GM18520 (cell line): ENCODE measurements around the gene SLC37A3.
"Not testable (repeated sequence)": the region's sequence is repeated elsewhere in the genome, so short reads cannot be mapped to it uniquely, and the experiment has no call there.

Experiments
- ATAC-seq: cut with Tn5 transposase; IDR thresholded peaks from one replicate; pipeline ENCODE4 v1.9.1; 2021; ENCODE audit not compliant: unreplicated experiment

Gene SLC37A3

DNA sequence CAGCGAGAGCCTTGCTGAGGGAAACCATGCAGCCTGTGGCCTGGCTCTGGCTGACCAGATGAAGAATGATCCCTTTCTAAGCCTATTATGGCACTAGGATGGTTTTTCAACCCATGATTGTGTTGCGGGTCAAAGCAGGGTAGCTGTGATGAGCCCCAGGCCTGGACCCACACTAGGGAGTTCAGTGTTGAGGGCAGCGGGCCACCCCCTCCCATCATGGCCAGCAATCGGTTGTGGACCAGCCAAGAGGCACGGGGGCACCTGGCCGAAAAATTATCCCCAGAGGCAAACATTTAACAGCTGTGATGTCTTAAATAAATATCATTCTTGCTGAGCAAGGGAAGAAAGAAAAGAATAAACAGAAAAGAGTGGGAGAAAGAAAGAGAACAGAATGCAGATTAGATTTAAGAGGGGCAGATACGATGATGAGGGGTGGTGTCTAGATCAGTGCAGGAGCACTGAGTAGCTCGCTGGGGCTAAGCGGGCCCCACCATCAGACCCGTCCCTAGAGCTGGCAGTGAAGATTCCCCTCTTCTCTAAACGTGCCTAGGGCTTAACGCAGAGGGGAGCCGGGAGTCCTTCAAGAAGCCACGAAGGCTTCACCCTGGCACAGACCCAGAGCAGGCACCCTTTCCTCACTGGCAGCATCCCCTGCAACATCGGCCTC, 82.7 kb downstream of the SLC37A3 start:
- no peak for ATAC-seq

DNA sequence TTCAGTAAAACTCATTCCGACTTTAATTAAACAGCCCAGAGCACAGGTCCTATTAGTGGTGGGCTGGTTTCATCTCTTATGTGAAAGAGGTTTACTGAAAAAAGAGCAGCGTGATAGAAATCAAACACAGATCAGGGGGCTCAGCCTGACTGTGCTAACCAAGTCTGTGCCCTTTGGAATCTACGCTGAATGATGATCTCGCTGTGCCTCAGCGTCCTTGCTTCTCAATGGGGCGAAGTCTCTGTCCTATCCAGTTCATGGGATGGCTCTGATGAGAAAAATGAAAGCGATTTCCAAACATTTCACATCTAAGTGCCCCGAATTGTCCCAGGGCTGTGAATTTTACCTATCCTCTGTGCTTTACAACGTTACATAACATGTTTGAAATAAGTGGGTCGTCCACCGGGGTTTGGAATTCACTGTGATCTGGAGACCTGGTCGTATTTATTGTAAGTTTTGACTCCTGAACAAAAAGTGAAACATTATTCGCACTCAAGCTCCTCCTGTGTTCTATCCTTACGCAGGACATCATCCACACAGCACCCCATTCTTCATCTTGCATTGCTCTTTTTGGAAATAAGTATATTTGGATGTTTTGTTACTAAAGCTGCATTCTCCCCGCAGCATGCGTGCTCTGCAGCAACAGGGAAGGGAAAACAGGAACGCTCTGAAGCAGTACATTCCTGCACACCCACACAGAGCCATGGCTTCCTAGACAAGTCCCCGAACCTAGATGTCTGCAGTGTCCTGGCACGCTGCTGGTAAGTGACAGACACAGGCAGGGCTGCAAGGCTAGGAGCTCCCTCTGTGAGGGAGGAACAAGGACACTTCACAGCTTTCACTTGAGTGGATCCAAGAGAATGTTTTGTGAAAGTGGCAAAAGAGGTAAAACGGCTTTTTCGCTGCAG, 83.5 kb downstream of the SLC37A3 start:
- no peak for ATAC-seq

DNA sequence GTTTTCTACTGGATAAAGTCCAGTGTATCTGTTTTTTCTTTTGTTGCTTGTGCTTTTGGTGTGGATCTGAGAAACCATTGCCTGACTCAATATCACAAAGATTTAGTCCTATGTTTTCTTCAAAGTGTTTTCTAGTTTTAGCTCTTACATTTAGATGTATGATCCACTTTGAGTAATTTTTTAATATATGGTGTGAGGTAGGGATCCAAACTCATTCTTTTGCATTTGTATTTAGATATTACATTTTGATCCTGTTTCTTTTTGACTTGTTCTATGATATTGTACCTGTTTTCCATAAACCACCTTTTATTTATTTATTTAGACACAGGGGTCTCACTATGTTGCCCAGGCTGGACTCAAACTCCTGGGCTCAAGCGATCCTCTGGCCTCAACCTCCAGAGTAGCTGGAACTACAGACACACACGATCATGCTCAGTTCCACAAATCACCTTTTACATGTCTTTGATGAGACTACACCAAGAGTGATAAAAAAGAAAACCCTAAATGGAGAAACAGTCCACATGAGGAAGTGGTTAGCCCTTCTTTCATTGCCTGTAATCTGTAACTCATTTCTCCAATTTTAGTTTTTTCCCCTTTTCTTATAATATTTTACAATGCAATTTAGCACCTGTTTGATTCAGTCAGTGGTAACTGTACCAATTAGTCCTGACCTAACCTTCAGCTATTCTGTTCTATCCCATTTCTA, 86.0 kb downstream of the SLC37A3 start:
- ATAC-seq, result no peak

DNA sequence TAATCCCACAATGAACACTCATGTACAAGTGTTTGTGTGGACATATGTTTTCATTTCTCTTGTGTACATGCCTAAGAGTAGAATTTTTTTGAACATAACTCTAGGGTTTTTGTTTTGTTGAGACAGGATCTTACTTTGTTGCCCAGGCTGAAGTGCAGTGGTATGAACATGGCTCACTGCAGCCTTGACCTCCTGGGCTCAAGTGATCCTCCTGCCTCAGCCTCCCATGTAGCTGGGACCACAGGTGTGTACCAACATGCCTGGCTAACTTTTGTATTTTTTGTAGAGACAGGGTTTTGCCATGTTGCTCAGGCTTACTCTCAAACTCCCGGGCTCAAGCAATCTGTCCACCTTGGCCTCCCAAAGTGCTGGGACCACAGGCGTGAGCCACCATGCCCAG, 87.2 kb downstream of the SLC37A3 start:
- ATAC-seq, result not testable (repeated sequence)

DNA sequence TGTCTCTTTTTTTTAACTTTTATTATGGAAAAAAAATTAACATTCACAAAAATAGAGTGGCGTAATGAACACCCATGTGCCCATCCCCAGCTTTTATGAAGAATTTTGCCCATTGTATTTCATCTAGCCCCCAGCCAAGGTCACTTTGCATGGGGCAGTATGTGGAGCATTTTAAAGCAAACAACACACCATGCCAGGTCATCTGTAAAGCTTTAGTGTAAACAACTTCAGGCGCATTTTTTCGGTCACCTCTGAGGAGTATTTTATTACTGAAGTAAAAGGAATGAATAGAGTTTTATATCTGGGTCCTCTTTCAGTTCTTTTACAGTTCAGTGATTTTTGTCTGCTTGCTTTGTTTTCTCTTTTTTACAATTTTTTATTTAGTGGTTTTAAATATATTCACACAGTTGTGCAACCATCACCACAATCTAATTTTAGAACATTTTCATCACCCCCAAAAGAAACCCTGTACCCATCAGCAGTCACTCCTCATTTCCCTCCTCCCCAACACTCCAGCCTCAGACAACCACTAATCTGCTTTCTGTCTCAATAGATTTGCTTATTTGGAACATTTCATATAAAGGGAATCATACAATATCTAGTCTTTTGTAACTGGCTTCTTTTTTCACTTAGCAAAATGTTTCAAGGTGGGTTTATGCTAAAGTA, 87.9 kb downstream of the SLC37A3 start:
- no peak for ATAC-seq

DNA sequence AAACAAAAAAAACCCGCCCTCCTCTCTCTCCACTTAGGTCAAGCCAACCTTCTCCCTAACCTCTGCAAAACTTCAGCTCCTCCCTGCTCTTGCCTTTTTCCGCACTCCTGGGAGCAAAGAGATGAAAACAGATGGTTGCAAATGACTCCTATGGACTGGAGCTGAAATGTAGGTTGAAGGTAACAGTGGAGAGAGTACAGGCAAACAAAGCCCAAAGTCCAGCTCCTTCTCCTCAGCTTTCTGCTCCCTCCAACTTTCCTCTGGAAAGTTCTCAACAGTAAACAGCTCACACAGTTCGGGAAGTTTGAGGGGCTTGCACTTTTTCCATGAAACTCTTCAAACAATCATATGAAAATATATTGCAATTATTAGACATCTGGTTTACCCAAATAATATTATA, 90.3 kb downstream of the SLC37A3 start:
- ATAC-seq, result no peak

DNA sequence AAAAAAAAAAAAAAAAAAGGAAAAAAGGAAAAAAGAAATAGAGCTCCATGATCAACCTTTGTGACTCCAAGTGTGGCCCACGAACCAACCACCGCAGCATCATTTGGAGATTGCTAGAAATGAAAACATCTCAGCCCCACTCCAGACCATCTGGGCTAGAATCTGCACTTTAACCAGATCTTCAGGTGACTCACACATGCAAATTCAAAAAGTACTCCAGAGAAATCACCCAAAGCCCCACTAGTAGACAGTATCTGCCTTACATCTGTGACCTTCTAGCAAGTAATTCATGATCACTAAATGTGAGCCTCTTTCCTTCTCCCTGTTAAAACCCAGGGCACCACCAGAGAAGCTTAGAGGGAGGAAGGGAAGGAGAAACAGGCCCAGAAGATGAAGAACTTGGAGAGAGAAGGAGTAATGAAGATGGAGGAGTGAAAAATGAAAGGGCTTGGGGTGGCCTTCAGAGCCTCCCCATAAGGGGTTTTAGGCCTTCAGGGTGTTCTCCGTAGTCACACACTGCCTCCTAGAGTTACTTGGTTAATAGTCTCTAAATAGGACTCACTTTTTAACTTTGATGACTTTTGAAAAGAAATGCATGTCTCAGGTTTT, 94.0 kb downstream of the SLC37A3 start:
- no peak for ATAC-seq

DNA sequence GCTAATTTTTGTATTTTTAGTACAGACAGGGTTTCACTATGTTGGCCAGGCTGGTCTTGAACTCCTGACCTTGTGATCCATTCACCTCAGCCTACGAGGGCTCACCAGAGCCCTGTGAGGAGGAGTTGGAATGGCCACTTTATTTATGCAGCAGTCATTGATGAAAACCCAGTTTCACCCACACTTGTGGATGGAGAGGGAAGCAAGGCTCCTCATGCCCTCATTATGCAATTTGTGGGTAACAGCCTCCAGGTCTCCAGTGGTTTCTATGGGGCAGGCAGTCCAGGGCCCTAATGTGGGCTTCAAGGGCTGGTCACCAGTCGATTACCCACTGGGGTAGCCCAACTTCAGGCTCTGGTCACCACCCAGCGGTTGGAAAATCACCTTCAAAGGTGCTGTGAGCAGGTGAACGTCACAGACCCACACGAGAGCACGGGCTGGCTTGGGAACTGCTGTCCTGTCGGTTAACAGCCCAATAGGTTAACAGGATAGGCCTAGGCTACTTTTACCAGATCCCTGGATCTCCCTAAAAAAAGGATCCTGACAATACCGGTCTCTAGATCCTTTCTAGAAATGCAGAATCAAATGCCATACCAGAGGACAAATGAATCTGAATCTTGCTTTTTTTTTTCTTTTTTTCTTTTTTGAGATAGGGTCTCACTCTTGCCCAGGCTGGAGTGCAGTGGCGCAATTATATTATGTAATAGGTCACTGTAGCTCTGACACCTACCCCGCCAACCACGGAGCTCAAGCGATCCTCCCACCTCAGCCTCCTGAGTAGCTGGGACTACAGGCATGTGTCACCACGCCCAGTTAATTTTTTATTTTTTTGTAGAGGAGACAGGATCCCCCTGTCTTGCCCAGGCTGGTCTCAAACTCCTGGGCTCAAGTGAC, 97.8 kb downstream of the SLC37A3 start:
- no peak for ATAC-seq

DNA sequence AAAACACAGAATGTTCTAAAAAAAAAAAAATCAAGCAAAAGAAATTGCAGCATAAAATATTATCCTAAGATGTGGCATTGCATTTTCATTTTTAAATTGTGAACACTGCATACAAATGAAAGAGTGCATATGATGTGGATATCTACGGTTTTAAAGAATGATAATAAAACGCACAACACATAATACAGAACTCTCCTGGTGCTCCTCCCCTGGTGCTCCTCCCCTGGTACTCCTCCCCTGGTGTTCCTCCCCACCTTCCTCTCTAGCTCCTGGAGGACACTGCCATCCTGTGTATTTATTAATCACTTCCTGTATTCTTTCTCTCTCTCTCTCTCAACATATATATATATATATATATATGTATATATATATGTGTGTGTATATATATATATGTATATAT, 100.1 kb downstream of the SLC37A3 start:
- no peak for ATAC-seq

DNA sequence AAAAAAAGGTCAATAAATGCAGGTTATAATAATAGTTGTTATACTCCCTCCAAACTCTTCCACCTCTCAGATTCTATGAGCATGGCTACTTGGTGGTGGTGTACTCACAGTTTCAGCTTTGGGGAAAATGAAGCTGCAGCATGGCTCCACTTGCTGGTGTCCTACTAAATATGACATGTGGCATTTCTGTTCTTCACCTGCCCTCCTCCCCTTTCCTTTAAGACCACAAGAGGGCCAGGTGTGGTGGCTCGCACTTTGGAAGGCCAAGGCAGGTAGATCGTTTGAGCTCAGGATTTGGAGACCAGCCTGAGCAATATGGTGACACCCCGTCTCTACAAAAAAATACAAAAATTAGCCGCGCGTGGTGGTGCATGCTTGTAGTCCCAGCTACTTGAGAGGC, 101.1 kb downstream of the SLC37A3 start:
- ATAC-seq, result no peak

DNA sequence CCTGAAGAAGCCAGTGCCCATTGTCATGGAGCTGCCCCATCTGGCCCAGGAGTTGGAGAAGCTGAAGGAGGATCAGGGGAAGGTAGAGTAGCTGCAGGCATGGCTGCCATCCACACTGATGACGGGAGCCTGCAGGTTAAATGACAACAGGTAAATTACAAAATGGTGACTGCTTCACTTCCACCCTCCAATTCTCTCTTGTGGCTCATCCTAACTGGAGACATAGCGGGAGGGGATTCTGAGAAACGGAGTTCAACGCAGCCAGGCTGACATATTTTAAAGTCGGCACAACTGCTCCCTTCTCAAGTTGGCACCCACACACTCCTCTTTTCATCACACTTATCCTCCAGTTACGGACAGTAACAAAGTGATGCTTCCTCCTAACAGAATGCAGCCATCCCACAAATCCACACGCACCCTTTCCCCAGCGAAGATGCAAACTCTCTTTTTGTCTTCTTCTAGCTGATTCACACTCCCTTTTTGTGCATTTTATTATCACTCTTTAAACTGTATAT, 103.0 kb downstream of the SLC37A3 start:
- ATAC-seq, result no peak

DNA sequence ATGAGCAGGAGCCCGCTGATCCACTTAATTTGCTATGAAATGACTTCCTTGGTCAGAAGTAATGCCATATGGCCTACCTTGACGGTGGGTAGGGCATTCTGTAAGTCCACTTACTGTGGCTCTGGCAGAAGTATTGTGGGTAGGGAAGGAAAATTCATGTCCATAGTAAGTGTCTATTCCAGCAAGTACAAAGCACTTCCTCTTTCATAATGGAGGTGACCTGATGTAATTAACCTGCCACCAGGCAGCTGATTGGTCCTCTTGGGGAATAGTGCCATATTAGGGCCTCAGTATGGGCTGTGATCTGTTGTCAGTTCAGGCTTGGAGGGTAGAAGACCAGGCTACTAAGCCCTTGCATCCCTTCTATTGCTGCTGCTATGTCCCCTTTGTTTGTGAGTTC, 103.9 kb downstream of the SLC37A3 start:
- no peak for ATAC-seq

DNA sequence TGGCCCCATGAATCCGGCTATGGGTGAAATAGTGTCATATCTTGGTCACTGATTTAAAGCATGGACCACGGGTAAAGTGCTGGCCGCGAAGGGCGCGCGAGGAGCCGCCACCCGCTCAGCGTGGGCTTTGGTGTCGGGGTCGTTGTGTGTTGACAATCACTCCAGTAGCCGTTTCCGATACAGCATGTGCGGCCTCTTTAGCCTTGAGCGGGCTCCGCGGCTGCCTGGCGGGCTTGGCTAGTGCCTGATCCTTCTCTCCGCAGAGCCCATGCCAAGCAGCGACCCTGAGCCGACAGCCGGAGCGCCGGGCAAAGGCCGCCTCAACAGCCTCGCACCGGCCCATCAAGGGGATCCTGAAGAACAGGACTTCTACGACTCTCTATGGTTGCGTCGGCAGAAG, 105.9 kb downstream of the SLC37A3 start:
- ATAC-seq, result no peak

DNA sequence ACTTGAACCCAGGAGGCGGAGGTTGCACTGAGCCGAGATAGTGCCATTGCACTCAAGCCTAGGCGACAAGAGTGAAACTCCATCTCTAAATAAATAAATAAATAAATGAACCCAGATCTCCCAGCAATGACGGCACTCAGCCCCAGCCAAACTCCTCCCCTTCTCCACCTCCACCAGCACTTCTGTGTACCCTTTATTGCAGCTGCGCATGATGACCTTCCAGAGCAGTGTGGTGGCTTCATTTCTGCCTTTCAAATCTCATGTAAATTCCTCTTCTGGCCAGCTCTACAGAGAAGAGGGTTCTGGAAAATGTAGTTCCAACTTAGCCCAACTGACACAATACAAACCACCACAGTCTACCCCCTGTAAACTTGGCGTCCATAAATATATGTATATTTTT, 108.5 kb downstream of the SLC37A3 start:
- no peak for ATAC-seq

DNA sequence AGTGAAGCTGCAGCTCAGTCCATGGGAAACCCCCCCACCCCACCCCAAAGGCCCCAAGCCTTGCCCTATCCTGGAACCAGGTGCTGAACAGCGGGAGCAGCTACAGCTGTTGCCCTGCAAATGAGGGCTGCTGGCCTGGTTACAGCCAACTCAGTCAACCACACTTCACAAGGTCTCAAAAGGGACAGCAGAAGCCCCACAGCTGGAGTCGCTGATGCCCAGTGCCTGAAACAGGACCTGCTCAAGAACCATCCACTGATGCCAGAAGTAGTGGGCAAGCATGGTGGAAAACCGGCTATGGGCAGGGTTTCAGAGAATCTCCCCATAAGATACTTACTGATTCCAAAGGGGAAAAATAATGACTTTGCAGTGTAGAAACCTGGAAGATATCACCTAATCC, 110.3 kb downstream of the SLC37A3 start:
- ATAC-seq, result no peak

DNA sequence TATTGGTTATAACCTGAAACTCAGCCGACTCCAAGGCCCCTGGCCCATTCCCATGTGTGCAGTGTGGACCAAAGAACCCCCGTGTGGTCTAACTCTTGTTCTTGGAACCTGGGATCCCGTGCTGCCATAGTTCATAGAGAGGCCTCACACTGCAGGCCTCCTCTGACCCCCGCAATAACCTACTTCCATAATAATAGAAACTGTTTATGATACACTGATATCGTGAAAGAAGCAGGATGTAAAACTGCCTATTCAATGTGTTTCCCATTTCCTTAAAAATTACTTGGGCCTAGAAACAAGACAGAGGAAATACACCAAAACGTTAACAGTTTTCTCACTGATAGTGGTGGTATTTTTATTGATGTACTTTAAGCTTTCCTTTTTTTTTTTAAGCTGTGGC, 112.4 kb downstream of the SLC37A3 start:
- no peak for ATAC-seq

DNA sequence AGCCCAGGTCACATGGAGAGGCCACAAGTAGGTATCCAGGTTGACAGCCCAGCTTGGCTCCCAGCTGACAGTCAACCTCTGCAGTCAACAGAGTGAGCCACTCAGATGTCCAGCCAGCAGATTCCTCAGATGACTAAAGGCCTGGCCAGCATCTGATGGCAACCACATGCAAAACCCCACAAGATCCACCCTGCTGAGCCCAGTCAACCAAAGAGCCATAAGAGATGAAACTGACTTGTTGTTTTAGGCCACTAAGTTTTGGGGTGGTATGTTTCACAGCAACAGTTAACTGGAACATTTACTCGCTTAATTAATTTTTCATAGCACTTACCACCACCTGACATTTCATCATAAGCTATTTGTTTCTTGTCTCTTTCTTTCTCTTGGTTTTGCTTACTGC, 114.3 kb downstream of the SLC37A3 start:
- no peak for ATAC-seq
